HepG2 (cell line): Measurements from ENCODE around the gene UTP15. TPM values are rescaled to one million over a fixed set of nuclear protein-coding genes. Genes with fewer than 3 reads are reported as not detected.

Experiments
- CEBPB ChIP-seq: IDR thresholded peaks from 2 replicates; pipeline ENCODE4 v1.6.1; 2011; ENCODE audit warnings: low read depth, low read length, improper control_type of control experiment, borderline replicate concordance
- EED ChIP-seq: sonication (generic); formaldehyde crosslinking; IDR thresholded peaks from 2 replicates; pipeline ENCODE4 v1.5.0; 2020; ENCODE audit warnings: mild to moderate bottlenecking, missing genetic modification reagents
- ERF ChIP-seq: IDR thresholded peaks from 2 replicates; pipeline ENCODE4 v1.6.1; 2018; ENCODE audit warnings: missing biosample characterization, missing genetic modification reagents
- FLYWCH1 ChIP-seq: sonication (generic); formaldehyde crosslinking; IDR thresholded peaks from 2 replicates; pipeline ENCODE4 v1.8.1; 2023; ENCODE audit warnings: mild to moderate bottlenecking, missing genetic modification reagents
- HOXA9 ChIP-seq: sonication (generic); formaldehyde crosslinking; IDR thresholded peaks from 2 replicates; pipeline ENCODE4 v1.8.1; 2022; ENCODE audit warnings: missing genetic modification reagents, mild to moderate bottlenecking, moderate library complexity, borderline replicate concordance
- HOXD1 ChIP-seq: sonication (generic); formaldehyde crosslinking; IDR thresholded peaks from 2 replicates; pipeline ENCODE4 v1.5.0; 2020; ENCODE audit warnings: missing genetic modification reagents
- IRX3 ChIP-seq: sonication (generic); formaldehyde crosslinking; IDR thresholded peaks from 2 replicates; pipeline ENCODE4 v1.8.1; 2023; ENCODE audit warnings: mild to moderate bottlenecking, low read depth, missing genetic modification reagents, borderline replicate concordance
- KMT2A ChIP-seq: sonication (generic); formaldehyde crosslinking; IDR thresholded peaks from 2 replicates; pipeline ENCODE4 v1.4.0; 2020; ENCODE audit warnings: missing genetic modification reagents
- MIER2 ChIP-seq: IDR thresholded peaks from 2 replicates; pipeline ENCODE4 v1.6.1; 2016; ENCODE audit warnings: missing biosample characterization, missing genetic modification reagents
- NCOA5 ChIP-seq: sonication (generic); formaldehyde crosslinking; IDR thresholded peaks from 2 replicates; pipeline ENCODE4 v1.4.0; 2020; ENCODE audit warnings: missing genetic modification reagents
- NPAS2 ChIP-seq: sonication (generic); formaldehyde crosslinking; IDR thresholded peaks from 2 replicates; pipeline ENCODE4 v1.8.0; 2022; ENCODE audit warnings: mild to moderate bottlenecking, missing genetic modification reagents, borderline replicate concordance
- NR2F1 ChIP-seq, 2 experiments: fragments of 450-650 bp in 1 of 2; formaldehyde crosslinking in 1 of 2; IDR thresholded peaks; 2 replicates each; pipeline versions ENCODE4 v1.5.0 to v1.6.1; 2016 to 2020; ENCODE audit warnings: mild to moderate bottlenecking in 1 of 2, missing compliant biosample characterization in 1 of 2, missing genetic modification reagents in 1 of 2, moderate library complexity in 1 of 2
- SSRP1 ChIP-seq: IDR thresholded peaks from 2 replicates; pipeline ENCODE4 v1.6.1; 2016; ENCODE audit warnings: control low read depth
- ZNF10 ChIP-seq: sonication (generic); formaldehyde crosslinking; IDR thresholded peaks from 2 replicates; pipeline ENCODE4 v1.4.0; 2020; ENCODE audit warnings: mild to moderate bottlenecking, low read depth, missing genetic modification reagents, borderline replicate concordance
- ZNF253 ChIP-seq: sonication (generic); formaldehyde crosslinking; IDR thresholded peaks from 2 replicates; pipeline ENCODE4 v1.8.0; 2022; ENCODE audit warnings: mild to moderate bottlenecking, missing genetic modification reagents, borderline replicate concordance
- ZNF264 ChIP-seq: sonication (generic); formaldehyde crosslinking; IDR thresholded peaks from 2 replicates; pipeline ENCODE4 v1.4.0; 2020; ENCODE audit warnings: missing genetic modification reagents
- ZNF343 ChIP-seq: sonication (generic); formaldehyde crosslinking; IDR thresholded peaks from 2 replicates; pipeline ENCODE4 v1.4.0; 2020; ENCODE audit warnings: mild to moderate bottlenecking, missing genetic modification reagents
- ZNF496 ChIP-seq: sonication (generic); formaldehyde crosslinking; IDR thresholded peaks from 2 replicates; pipeline ENCODE4 v1.8.1; 2023; ENCODE audit warnings: mild to moderate bottlenecking, moderate library complexity, missing genetic modification reagents; ENCODE audit not compliant: insufficient replicate concordance
- ZNF557 ChIP-seq: sonication (generic); formaldehyde crosslinking; IDR thresholded peaks from 2 replicates; pipeline ENCODE4 v1.4.0; 2020; ENCODE audit warnings: missing genetic modification reagents
- ZNF674 ChIP-seq: sonication (generic); formaldehyde crosslinking; IDR thresholded peaks from 2 replicates; pipeline ENCODE4 v1.5.0; 2020; ENCODE audit warnings: low read depth, mild to moderate bottlenecking, missing genetic modification reagents
- polyA plus RNA-seq, 8 experiments: library from polyadenylated mRNA; depleted of rRNA in 3 of 8; stranded (reverse) in 7 of 8; unstranded in 1 of 8; fragments of >200 nt; fragmentation: Illumina TruSeq in 4 of 8; extraction: Trizol in 4 of 8; gene quantifications; 2 replicates each; pipeline versions ENCODE4 v1.2.1 to v1.2.3, GENCODE V29; 2011 to 2016; ENCODE audit warnings: low read depth in 4 of 8, missing spikeins in 1 of 8, mixed read lengths in 1 of 8; ENCODE audit not compliant: insufficient read depth in 1 of 8
- total RNA-seq, 5 experiments: library from RNA; depleted of rRNA; stranded (reverse); fragments of >200 nt; fragmentation: Illumina TruSeq; extraction: Trizol; gene quantifications; 2 replicates each; pipeline ENCODE4 v1.2.3, GENCODE V29; 2016; ENCODE audit warnings: low read depth in 1 of 5
- TF ChIP-seq, protein P1 (sequence below): sonication (generic); formaldehyde crosslinking; IDR thresholded peaks from 2 replicates; pipeline ENCODE4 v1.5.0; 2020; ENCODE audit warnings: missing genetic modification reagents, mild to moderate bottlenecking, borderline replicate concordance
- TF ChIP-seq, protein P2 (sequence below): sonication (generic); formaldehyde crosslinking; conservative IDR thresholded peaks from 2 replicates; pipeline ENCODE4 v1.8.0; 2022; ENCODE audit warnings: low read depth, missing genetic modification reagents
- TF ChIP-seq, protein P3 (sequence below): sonication (generic); formaldehyde crosslinking; IDR thresholded peaks from 2 replicates; pipeline ENCODE4 v1.5.0; 2020; ENCODE audit warnings: missing genetic modification reagents, mild to moderate bottlenecking, borderline replicate concordance
- TF ChIP-seq, protein P4 (sequence below): sonication (generic); formaldehyde crosslinking; IDR thresholded peaks from 2 replicates; pipeline ENCODE4 v1.5.1; 2020; ENCODE audit warnings: missing genetic modification reagents, mild to moderate bottlenecking, borderline replicate concordance

UTP15 gene
- total and polyA plus RNA-seq, 2 of the 13 experiments (the other 11 are each of a cell fraction or from before 2014, with no cell fraction given): 7.3 to 35.8 TPM

DNA sequence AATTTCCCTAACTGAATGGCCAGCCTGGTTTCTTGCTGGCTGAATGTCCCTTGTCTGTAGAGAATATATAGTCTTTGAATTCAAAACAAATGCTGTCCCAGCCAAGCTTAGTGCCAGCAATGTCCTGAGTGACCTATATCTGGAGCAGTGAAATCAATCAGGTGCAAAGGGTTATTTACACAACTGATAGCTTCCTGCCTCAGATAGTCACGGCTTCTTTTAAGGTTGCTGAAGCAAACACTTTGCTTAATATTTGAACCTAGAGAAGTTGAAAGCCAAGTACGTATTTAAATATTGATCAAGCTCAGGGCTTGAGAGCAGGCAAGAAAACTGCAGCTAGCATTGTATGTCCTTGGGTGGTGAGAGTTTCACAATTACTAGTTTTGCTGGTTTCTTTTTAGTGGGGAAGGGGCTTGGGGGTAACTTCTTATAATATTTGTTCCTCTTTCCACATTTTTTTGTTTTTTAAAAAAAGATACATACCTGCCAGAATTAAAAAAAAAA, 58.4 kb downstream of the UTP15 start (continued):
- TF ChIP-seq, protein P1, sequence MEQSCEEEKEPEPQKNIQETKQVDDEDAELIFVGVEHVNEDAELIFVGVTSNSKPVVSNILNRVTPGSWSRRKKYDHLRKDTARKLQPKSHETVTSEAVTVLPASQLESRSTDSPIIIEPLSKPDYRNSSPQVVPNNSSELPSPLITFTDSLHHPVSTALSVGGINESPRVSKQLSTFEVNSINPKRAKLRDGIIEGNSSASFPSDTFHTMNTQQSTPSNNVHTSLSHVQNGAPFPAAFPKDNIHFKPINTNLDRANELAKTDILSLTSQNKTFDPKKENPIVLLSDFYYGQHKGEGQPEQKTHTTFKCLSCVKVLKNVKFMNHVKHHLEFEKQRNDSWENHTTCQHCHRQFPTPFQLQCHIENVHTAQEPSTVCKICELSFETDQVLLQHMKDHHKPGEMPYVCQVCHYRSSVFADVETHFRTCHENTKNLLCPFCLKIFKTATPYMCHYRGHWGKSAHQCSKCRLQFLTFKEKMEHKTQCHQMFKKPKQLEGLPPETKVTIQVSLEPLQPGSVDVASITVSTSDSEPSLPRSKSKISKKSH (CRISPR knock-in tag): no peak
- TF ChIP-seq ERF: peak; percentile 95
- TF ChIP-seq, protein P2, sequence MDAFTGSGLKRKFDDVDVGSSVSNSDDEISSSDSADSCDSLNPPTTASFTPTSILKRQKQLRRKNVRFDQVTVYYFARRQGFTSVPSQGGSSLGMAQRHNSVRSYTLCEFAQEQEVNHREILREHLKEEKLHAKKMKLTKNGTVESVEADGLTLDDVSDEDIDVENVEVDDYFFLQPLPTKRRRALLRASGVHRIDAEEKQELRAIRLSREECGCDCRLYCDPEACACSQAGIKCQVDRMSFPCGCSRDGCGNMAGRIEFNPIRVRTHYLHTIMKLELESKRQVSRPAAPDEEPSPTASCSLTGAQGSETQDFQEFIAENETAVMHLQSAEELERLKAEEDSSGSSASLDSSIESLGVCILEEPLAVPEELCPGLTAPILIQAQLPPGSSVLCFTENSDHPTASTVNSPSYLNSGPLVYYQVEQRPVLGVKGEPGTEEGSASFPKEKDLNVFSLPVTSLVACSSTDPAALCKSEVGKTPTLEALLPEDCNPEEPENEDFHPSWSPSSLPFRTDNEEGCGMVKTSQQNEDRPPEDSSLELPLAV: no peak
- TF ChIP-seq NCOA5 (CRISPR knock-in tag): no peak
- TF ChIP-seq ZNF557 (CRISPR knock-in tag): no peak
- TF ChIP-seq ZNF10 (CRISPR knock-in tag): no peak
- TF ChIP-seq CEBPB: peak; percentile 86
- no peak for TF ChIP-seq ZNF674 (CRISPR knock-in tag)
- TF ChIP-seq EED (CRISPR knock-in tag): no peak
- TF ChIP-seq IRX3 (CRISPR knock-in tag): no peak
- peak; percentile 51; the same call in 1 of the 2 replicates for TF ChIP-seq MIER2 (CRISPR knock-in tag)
- no peak for TF ChIP-seq ZNF496
- TF ChIP-seq ZNF343 (CRISPR knock-in tag): no peak
- TF ChIP-seq HOXA9 (CRISPR knock-in tag): no peak
- TF ChIP-seq ZNF264 (CRISPR knock-in tag): peak; percentile 91; the same call in 1 of the 2 replicates
- TF ChIP-seq, protein P3, sequence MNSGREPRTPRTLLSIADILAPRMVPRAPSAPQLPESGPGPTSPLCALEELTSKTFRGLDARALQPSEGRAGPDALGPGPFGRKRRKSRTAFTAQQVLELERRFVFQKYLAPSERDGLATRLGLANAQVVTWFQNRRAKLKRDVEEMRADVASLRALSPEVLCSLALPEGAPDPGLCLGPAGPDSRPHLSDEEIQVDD (CRISPR knock-in tag): no peak
- TF ChIP-seq, protein P4, sequence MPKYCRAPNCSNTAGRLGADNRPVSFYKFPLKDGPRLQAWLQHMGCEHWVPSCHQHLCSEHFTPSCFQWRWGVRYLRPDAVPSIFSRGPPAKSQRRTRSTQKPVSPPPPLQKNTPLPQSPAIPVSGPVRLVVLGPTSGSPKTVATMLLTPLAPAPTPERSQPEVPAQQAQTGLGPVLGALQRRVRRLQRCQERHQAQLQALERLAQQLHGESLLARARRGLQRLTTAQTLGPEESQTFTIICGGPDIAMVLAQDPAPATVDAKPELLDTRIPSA: no peak
- no peak for TF ChIP-seq NPAS2 (CRISPR knock-in tag)
- TF ChIP-seq SSRP1 (CRISPR knock-in tag): no peak
- TF ChIP-seq KMT2A: peak; percentile 73; the same call in 1 of the 2 replicates
- TF ChIP-seq FLYWCH1 (CRISPR knock-in tag): no peak
- peak; percentile 94 for TF ChIP-seq HOXD1 (CRISPR knock-in tag)
- TF ChIP-seq ZNF253: no peak
- TF ChIP-seq NR2F1 (CRISPR knock-in tag; IDR thresholded peaks at IDR 0.05): peak in 1 of 2 experiments; percentile 78; a peak in 2 of 4 replicates
